GM19193 (cell line): ENCODE data around the gene SPATA31A6.
"Not testable (repeated sequence)": the region's sequence is repeated elsewhere in the genome, so short reads cannot be mapped to it uniquely, and the experiment has no call there.

Source experiments
- POLR2A ChIP-seq: IDR thresholded peaks from 4 replicates; pipeline ENCODE4 v1.6.1; 2011; ENCODE audit not compliant: insufficient read depth, insufficient read length; ENCODE audit errors: extremely low read depth

The SPATA31A6 gene

DNA sequence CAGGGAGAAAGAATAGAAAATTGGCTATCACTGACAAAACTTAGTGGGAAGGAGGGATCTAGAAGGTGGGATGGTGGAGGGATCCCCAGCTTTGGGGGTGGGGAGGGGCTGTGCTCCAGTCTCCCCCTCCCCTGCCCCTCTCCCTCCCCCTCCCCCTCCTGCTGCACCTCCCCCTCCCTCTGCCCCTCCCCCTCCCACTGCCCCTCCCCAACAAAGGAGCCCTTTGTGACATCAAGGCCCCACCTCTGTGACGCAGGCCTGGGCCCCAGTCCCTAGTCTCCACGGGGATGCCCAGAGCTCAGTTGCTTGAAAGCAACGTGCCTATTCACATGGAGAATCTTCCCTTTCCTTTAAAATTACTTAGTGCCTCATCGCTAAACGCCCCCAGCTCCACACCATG lies at the start of gene SPATA31A6:
TSS of gene SPATA31A6 (plus strand) at position 301 of the 400 bp plus-strand sequence. CDS start at position 330, 29 bp downstream.
- not testable (repeated sequence) for TF ChIP-seq POLR2A
